ENCODE measurements around the gene PALD1. TPM values are rescaled to one million over a fixed set of nuclear protein-coding genes. Genes with fewer than 3 reads are reported as not detected.

PALD1 gene
- total RNA-seq, 1 donor = not detected

GRCh38 chr10:70504521-70505358 lies 26.2 kb downstream of the PALD1 start:
- TF ChIP-seq, protein P1, sequence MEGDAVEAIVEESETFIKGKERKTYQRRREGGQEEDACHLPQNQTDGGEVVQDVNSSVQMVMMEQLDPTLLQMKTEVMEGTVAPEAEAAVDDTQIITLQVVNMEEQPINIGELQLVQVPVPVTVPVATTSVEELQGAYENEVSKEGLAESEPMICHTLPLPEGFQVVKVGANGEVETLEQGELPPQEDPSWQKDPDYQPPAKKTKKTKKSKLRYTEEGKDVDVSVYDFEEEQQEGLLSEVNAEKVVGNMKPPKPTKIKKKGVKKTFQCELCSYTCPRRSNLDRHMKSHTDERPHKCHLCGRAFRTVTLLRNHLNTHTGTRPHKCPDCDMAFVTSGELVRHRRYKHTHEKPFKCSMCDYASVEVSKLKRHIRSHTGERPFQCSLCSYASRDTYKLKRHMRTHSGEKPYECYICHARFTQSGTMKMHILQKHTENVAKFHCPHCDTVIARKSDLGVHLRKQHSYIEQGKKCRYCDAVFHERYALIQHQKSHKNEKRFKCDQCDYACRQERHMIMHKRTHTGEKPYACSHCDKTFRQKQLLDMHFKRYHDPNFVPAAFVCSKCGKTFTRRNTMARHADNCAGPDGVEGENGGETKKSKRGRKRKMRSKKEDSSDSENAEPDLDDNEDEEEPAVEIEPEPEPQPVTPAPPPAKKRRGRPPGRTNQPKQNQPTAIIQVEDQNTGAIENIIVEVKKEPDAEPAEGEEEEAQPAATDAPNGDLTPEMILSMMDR (IDR thresholded peaks at IDR 0.05; ENCODE audit: insufficient read depth, low read depth, low read length) = no peak
- no peak for DNase-seq (ENCODE audit: low read depth)
- H3K4me3 ChIP-seq (ENCODE audit: low read depth, low read length) = no peak overlapping the region

- TF ChIP-seq, protein P1 (IDR thresholded peaks at IDR 0.05; ENCODE audit: insufficient read depth, low read depth, low read length) = no peak
- no peak overlapping the region for H3K4me3 ChIP-seq (ENCODE audit: low read depth, low read length)
- DNase-seq (ENCODE audit: low read depth) = no peak
Measured at GRCh38 chr10:70505908-70506307, 27.3 kb downstream of the PALD1 start.

- H3K4me3 ChIP-seq (ENCODE audit: low read depth, low read length) = no peak overlapping the region
- TF ChIP-seq, protein P1 (IDR thresholded peaks at IDR 0.05; ENCODE audit: insufficient read depth, low read depth, low read length) = no peak
- no peak for DNase-seq (ENCODE audit: low read depth)
Measured at GRCh38 chr10:70507966-70508365, 29.4 kb downstream of the PALD1 start.

DNA sequence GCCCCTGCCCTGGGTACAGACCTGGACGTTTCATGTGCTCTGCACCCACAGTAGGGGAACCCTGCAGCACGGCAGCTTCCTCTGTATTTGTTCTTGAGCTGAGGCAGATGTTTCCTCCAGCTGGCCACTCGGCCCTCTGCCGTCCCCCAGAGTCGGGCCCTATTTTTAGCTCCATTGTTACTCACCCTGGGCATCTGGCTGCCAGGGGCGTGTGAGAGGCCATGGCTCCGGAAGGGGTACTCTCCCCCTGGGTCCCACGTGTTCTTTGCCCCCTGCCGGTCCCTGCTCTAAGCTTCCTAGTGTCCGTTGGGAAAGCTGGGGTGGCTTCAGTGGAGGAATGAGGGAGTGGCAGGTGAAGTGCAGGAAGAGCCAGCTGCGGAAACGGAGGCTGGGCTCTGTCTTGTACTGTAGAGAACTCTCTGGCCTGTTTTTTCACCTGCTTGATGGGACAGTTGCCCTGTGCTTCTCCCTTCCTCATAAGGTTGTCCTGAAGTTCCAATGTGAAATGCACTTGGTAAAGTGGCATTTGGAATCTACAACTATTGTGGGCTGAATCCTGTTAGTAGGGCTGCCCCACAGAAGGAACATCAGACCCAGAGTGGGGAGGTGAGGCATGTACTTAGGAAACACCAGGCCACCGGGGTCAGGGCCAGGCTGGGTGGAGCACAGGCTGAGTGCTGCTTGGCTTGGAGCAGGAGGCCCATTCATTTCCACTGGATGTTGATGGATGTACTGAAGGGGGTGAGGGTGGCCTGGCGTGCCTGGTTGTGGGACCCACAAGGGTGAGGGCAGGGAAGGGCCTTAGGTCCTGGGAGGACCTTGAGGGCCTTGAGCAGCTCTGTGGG lies 30.6 kb downstream of the PALD1 start:
- peak; percentile 15 for DNase-seq (ENCODE audit: low read depth)
- TF ChIP-seq, protein P1 (IDR thresholded peaks at IDR 0.05; ENCODE audit: insufficient read depth, low read depth, low read length) = no peak
- no peak overlapping the region for H3K4me3 ChIP-seq (ENCODE audit: low read depth, low read length)

DNA sequence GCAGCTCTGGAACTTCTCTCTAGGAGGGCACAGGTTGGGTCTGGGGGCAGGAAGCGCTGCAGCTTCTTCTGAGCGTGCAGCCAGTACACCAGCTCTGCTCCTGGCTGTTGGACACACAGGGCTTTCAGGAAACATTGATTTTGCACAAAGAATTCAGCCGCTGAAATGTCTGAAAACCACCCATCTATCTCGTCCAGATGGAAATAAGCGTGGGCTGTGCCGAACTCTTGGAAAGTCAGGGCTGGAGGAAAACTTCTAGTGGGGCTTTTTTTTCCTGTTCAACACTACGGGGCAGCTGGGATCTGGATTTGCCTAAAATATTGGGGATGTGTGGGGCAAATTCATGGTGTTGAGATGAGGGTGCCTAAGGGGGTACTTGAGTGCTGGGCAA lies 31.2 kb downstream of the PALD1 start:
- H3K4me3 ChIP-seq (ENCODE audit: low read depth, low read length) = no peak overlapping the region
- no peak for DNase-seq (ENCODE audit: low read depth)

DNA sequence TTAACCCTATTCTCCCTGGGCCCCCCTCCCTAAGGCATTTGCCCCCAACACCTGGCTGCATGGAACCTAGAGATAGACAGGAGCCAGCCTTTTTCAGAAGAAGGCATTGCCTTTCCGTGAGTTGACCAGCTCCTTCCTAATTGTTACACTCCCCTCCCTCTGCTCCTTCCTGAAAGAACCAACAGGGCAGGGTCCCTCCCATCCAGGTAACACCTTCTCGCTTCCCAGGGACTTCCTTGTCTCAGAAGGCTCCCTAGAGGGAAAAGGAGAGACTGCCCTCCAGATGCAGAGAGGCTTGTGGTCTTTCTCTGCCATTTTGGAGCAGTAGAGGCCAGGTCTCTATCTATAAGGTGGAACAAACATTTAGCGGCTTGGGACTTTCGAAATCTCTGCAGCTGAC lies 31.9 kb downstream of the PALD1 start:
- no peak overlapping the region for H3K4me3 ChIP-seq (ENCODE audit: low read depth, low read length)
- TF ChIP-seq, protein P1 (IDR thresholded peaks at IDR 0.05; ENCODE audit: insufficient read depth, low read depth, low read length) = no peak

More for the DNA sequence above, 31.2 kb downstream of the PALD1 start:
- TF ChIP-seq, protein P1 (IDR thresholded peaks at IDR 0.05; ENCODE audit: insufficient read depth, low read depth, low read length) = no peak

More for the DNA sequence above, 31.9 kb downstream of the PALD1 start:
- DNase-seq (ENCODE audit: low read depth) = no peak
